ENCODE measurements around the gene SETD7.

DNA sequence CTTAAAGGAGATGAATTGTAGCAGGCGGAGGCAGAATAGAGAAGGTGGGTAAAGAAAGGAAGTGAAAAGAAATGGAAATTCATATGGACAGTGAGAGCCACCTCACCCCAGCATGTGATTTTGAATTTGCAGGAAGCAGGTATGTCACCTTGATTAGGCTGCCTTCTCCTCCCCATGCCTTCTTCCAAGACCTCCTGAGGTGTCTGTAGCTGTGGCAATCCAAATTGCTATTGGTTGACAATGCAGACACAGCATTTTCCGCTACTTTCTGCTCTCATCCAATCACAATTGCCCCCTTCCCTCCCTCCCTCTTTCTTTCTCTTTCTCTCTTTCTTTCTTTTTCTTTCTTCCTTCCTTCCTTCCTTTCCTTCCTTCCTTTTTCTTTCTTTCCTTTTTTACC lies 63.6 kb downstream of the SETD7 start:
- TF ChIP-seq FOXM1 (IDR thresholded peaks at IDR 0.05; ENCODE audit: borderline replicate concordance) (no peak), HDGF (IDR thresholded peaks at IDR 0.05; ENCODE audit: borderline replicate concordance) (no peak), L3MBTL2 (conservative IDR thresholded peaks at IDR 0.05) (no peak), LEF1 (IDR thresholded peaks at IDR 0.05; ENCODE audit: borderline replicate concordance) (no peak), BHLHE40 (IDR thresholded peaks at IDR 0.05; ENCODE audit: borderline replicate concordance) (no peak), FOXK2 (IDR thresholded peaks at IDR 0.05) (no peak)

Data from HEK293T (cell line).